Posterior vena cava (tissue), 2 donors: ENCODE measurements around the gene MPND. TPM values are rescaled to one million over a fixed set of nuclear protein-coding genes. Genes with fewer than 3 reads are reported as not detected.

Experiments used
- DNase-seq: peaks from one replicate; pipeline ENCODE4 v3.0.0-alpha.2; 2020; ENCODE audit warnings: low spot score
- intact Hi-C, 2 donors: fragments of 100-400 bp; cut with DNase I; formaldehyde crosslinking; loops; one replicate each; pipeline versions ENCODE4 v1.14.1 to v1.14.2; 2022 to 2023
- long read RNA-seq, 2 donors: library from polyadenylated mRNA; unstranded; transcript quantifications; one replicate each; pipeline ENCODE4 v2.0.0, GENCODE V29; 2020 to 2021
- total RNA-seq, 2 donors: library from RNA; stranded (reverse); fragmentation: NEBNext Ultra II Directional; extraction: Animal tissue kit (Norgen Biotek cat#: 25700); gene quantifications; one replicate each; pipeline ENCODE4 v1.2.1, GENCODE V29; 2021
- donor health status: DM: yes; HTN: yes; CAD: no.
- donor health status: DM: yes; HTN: yes; CAD: no.

Gene MPND, protein sequence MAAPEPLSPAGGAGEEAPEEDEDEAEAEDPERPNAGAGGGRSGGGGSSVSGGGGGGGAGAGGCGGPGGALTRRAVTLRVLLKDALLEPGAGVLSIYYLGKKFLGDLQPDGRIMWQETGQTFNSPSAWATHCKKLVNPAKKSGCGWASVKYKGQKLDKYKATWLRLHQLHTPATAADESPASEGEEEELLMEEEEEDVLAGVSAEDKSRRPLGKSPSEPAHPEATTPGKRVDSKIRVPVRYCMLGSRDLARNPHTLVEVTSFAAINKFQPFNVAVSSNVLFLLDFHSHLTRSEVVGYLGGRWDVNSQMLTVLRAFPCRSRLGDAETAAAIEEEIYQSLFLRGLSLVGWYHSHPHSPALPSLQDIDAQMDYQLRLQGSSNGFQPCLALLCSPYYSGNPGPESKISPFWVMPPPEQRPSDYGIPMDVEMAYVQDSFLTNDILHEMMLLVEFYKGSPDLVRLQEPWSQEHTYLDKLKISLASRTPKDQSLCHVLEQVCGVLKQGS
- total RNA-seq: 10 to 100 TPM; 11.2 to 12.1 TPM
- long read RNA-seq, donor 1, transcript MPND-207 (13 exons, 1,611 nt): major isoform, 5 of 10 reads
- long read RNA-seq, donor 1, partial matches to known transcripts: 4 of 10 reads
- long read RNA-seq, donor 1, other reads (novel, unspliced or antisense): 1 of 10 reads
- long read RNA-seq, donor 2, partial matches to known transcripts: 3 of 4 reads
- long read RNA-seq, donor 2, other reads (novel, unspliced or antisense): 0 of 4 reads

DNA sequence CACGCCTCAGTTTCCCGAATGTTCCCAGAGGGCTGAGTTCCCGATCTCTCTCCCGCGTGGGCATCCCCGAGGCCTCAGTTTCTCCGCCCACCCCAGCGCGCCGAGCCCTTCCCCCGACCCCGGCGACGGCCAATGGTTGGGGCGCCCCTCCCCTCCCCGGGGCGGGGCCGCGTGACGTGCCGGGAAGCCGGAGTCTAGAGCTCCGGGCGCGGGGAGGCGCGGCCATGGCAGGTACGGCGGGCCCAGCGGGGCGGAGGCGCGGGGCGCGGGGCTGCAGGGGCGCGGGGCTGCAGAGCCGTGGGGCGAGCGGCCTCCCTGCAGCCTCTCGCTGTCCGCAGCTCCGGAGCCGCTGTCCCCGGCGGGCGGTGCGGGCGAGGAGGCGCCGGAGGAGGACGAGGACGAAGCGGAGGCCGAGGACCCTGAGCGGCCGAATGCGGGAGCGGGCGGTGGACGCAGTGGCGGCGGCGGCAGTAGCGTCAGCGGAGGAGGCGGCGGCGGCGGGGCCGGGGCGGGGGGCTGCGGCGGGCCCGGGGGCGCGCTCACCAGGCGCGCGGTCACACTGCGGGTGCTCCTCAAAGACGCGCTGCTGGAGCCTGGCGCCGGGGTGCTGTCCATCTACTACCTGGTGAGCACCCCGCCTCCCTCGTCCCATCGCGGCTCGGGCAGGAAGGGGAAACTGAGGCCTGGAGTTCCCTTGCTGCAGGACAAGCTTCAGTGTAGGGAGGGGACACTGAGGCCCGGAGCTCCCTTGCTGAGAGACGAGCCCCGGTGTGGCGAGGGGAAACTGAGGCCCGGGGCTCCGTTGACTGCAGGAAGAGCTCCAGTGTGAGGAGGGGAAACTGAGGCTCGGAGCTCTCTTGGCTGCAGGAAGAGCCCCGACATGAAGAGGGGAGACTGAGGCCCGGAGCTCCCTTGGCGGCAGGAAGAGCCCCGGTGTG lies at the start of gene MPND:
MPND (plus strand) TSS at position 193 of the 938 bp plus-strand sequence; CDS start at position 225, 32 bp downstream.
- peak; percentile 97 for DNase-seq
- intact Hi-C loops: loop anchor here in 1 of 2 donors (2.0 to 5.0 kb wide), 2 partner anchors 29 to 59 kb away; partner anchors contain the start of genes CHAF1A and SH3GL1

GRCh38 chr19:4294389-4294788 lies 49.0 kb upstream of the MPND start:
- no peak for DNase-seq
- intact Hi-C loops: no loop called here

- intact Hi-C loops: no loop called here
- DNase-seq: no peak
Measured at GRCh38 chr19:4295972-4296771, 47.2 kb upstream of the MPND start.

GRCh38 chr19:4297901-4298809 lies 45.2 kb upstream of the MPND start:
- intact Hi-C loops: no loop called here
- no peak for DNase-seq

- intact Hi-C loops: no loop called here
- DNase-seq: no peak
Measured at GRCh38 chr19:4298810-4299550, 44.4 kb upstream of the MPND start.

GRCh38 chr19:4300589-4300988 lies 42.8 kb upstream of the MPND start:
- intact Hi-C loops: no loop called here
- no peak for DNase-seq

DNA sequence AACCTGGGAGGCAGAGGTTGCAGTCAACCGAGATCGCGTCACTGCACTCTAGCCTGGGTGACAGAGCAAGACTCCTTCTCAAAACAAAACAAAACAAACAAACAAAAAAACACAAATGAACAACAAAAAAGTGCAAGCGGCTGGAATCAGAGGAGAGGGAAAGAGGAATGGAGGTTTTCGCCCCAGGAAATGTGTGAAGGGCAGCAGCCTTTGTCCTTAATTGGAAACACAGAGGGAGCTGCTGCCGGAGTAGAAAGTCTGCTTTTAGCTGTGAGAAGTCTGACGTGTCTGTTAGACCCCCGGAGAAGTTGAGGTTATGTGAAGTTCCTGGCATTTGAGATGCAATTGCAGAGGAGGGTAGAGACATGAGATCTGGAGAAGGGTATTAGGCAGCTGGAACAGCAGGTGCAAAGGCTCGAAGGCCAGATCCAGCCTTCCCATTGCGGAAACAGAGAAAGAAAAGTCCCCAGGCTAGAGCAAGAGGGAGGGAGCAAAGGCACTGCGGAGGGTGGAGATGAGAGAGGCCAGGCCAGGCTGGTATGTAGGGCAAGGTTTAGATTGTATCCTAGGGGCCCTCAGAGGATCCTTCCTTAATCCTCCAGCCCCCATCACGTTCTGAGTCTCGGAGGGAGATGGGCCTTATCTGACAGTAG lies 41.6 kb upstream of the MPND start:
- DNase-seq: no peak

DNA sequence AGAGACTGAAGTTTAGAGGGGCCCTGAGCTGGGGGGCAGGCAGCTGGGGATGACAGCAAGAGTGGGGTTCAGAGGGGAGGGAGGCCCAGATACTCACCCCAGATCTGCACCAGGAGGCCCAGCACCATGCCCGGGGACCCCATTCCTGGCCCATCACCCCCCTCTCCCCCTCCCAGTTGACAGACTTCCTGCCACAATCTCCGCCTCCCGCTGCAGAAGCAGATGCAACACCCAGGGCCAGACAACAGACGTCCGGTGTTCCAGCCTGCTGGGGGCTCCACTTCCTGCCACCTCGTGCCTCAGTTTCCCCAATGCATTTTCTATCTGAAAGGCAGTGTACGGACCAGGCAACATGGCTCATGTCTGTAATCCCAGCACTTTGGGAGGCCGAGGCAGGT lies 41.1 kb upstream of the MPND start, which contains the start of gene TMIGD2:
TMIGD2 (minus strand) TSS at position 147 of the 398 bp plus-strand sequence; CDS start at position 143, 4 bp downstream.
- DNase-seq: no peak
- intact Hi-C loops: no loop called here

More for the DNA sequence above, 41.6 kb upstream of the MPND start:
- intact Hi-C loops: no loop called here

DNA sequence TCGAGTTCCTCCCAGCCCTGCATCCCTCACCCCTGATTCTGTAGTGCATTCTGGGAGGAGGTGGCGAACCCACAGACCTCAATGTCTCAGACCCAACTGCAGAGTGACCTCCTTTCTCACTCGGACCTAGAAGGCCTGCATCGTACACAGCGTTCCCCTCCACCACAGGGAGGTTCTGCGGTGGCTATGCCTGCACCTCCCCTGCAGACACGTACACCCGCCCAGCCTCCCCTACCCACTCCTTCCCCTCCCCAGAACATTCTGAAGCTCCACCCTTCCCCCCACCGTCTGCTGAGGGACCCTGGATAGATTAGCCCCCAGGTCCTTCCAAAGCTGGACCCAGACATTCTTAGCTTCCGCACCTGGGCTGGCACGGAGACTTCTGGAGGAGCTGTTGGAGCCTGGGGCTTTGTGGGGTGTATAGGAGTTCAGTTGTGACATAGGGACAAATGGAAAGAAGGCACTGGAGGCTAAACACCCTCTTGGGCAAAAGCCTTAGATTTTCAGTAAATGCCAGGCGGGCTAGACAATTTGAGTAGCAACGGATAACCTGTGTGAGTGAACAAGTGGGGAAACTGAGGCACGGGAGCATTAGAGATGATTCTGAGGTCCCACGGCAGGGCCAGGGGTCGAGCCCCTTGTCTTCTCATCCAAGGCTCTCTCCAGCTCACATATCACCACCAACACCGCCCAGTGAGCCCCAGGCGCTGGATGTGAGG lies 39.4 kb upstream of the MPND start:
- no peak for DNase-seq
- intact Hi-C loops: no loop called here

GRCh38 chr19:4304538-4305256 lies 38.7 kb upstream of the MPND start, which contains the start of gene FSD1:
FSD1 (plus strand) TSS chr19:4304598; CDS start chr19:4304747, 149 bp downstream.
- intact Hi-C loops: no loop called here
- no peak for DNase-seq

- DNase-seq: no peak
- intact Hi-C loops: no loop called here
Measured at GRCh38 chr19:4305257-4305612, 38.1 kb upstream of the MPND start.

DNA sequence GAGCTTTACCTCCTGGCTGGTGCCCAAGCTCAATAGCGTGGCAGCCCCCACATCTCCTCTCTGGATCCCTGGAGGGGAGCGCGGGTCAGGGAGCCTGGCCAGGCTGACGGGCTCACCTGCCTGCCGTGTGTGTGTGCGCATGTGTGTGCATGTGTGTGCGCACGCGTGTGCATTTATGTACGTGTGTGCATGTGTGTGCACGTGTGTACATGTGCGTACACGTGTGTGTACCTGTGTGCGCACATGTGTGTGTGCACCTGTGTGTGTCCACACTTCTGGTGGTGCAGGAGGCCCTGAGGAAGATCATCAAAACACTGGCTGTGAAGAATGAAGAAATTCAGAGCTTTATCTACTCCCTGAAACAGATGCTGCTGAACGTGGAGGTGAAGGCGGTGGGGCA lies 37.7 kb upstream of the MPND start:
- DNase-seq: no peak
- intact Hi-C loops: no loop called here

DNA sequence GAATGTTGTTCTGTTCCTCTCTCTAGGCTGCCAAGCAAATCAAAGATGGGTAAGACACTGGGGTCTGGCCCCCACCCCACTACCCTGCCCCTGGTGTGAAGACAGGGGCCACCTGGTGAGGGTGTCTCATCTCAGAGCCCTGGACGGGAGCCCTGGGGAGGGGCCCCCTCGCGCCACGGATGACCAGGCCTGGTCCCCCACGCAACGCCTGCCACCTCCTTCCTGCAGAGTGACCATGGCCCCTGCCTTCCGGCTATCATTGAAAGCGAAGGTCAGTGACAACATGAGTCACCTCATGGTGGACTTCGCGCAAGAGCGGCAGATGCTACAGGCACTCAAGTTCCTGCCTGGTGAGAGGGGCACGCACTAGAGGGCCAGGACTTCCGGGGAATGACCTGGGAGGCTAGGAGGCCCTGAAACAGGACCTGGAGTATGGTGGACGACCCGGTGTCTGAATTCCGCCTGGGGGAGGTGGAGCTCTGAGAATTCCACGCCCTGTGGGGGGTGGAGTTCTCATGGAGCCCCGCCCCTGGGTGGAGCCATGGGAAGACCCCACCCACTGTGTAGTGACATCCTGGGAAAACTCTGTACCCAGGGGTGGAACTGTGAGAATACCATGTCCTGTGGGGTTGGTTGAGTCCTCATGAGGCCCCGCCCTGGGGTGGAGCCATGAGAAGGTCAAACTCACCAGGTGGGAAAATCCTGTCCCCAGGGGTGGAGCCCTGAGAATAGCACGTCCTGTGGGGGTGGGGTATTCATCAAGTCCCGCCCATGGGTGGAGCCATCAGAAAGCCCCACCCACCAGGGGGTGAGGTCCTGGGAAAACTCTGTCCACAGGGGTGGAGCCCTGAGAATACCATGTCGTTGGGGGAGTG lies 32.9 kb upstream of the MPND start:
- intact Hi-C loops: no loop called here
- no peak for DNase-seq

GRCh38 chr19:4313847-4314490 lies 29.4 kb upstream of the MPND start:
- no peak for DNase-seq
- intact Hi-C loops: no loop called here
